Panc1 (cell line): ENCODE measurements around the gene ERMP1. TPM values are rescaled to one million over a fixed set of nuclear protein-coding genes. Genes with fewer than 3 reads are reported as not detected.

Experiments used
- ATAC-seq: fragments of 200-7000 bp; cut with Tn5 transposase; 2 replicates; pipeline ENCODE4 v1.9.1; 2020; ENCODE audit warnings: mild to moderate bottlenecking, moderate library complexity
- BruUV-seq: library from RNA; stranded (reverse); fragments of 400-500 nt; replicated peaks from 2 replicates; lab custom pipeline; 2021; lab: Mats Ljungman, UMichigan
- CTCF ChIA-PET: fragments of 300-600 bp; sonication (Branson Sonifier 250); formaldehyde crosslinking; loops from one replicate; lab custom pipeline; 2022; ENCODE audit warnings: antibody characterized with exemption; lab: Charles Lee
- POLR2A ChIA-PET: fragments of 300-600 bp; sonication (Branson Sonifier 250); formaldehyde crosslinking; loops from one replicate; lab custom pipeline; 2022; ENCODE audit warnings: antibody characterized with exemption; lab: Charles Lee
- DNase-seq: peaks from one replicate; pipeline ENCODE4 v3.0.0-alpha.2; 2010; ENCODE audit warnings: low read depth, low spot score
- H3K27ac ChIP-seq: 2 replicates; pipeline ENCODE4 v1.5.1; 2011; ENCODE audit warnings: mild to moderate bottlenecking, low read length, inconsistent platforms
- H3K27me3 ChIP-seq: fragments of 200-500 bp; sonication (Bioruptor generic); 2 replicates; pipeline ENCODE4 v1.6.0; 2014; ENCODE audit warnings: low read length, inconsistent platforms; ENCODE audit not compliant: control insufficient read depth, insufficient read depth
- H3K36me3 ChIP-seq: fragments of 200-500 bp; sonication (Bioruptor generic); 2 replicates; pipeline ENCODE4 v1.5.1; 2014; ENCODE audit warnings: inconsistent platforms, mild to moderate bottlenecking, low read length, moderate library complexity; ENCODE audit not compliant: control insufficient read depth, insufficient read depth
- H3K4me1 ChIP-seq: 2 replicates; pipeline ENCODE4 v1.5.1; 2011; ENCODE audit warnings: inconsistent platforms, mild to moderate bottlenecking, low read length, moderate library complexity; ENCODE audit not compliant: control insufficient read depth, insufficient read depth
- H3K4me3 ChIP-seq, 2 experiments: 2 replicates each; pipeline ENCODE4 v1.5.1; 2011 to 2012; ENCODE audit warnings: low read depth in 2 of 2, low read length in 2 of 2, mild to moderate bottlenecking in 2 of 2, inconsistent platforms in 1 of 2, moderate library complexity in 1 of 2
- H3K9me3 ChIP-seq: fragments of 200-500 bp; sonication (Bioruptor generic); 2 replicates; pipeline ENCODE4 v1.5.1; 2014; ENCODE audit warnings: low read depth, mild to moderate bottlenecking, inconsistent platforms, low read length, moderate library complexity; ENCODE audit not compliant: control insufficient read depth, insufficient read depth
- POLR2AphosphoS5 ChIP-seq: IDR thresholded peaks from 2 replicates; pipeline ENCODE4 v1.6.1; 2012; ENCODE audit warnings: mild to moderate bottlenecking, low read depth, low read length, moderate library complexity
- REST ChIP-seq, 2 experiments: IDR thresholded peaks; 2 replicates each; pipeline ENCODE4 v1.6.1; 2011 to 2012; ENCODE audit warnings: low read depth in 2 of 2, control low read depth in 1 of 2, low read length in 1 of 2, mild to moderate bottlenecking in 1 of 2, moderate library complexity in 1 of 2; ENCODE audit not compliant: insufficient read depth in 1 of 2
- SIN3A ChIP-seq: IDR thresholded peaks from 2 replicates; pipeline ENCODE4 v1.6.1; 2012; ENCODE audit warnings: low read depth, mild to moderate bottlenecking, low read length, moderate library complexity, borderline replicate concordance; ENCODE audit not compliant: insufficient read depth
- TCF7L2 ChIP-seq: IDR thresholded peaks from 2 replicates; pipeline ENCODE4 v1.6.1; 2011; ENCODE audit warnings: mild to moderate bottlenecking, low read depth, low read length, inconsistent platforms
- in situ Hi-C: cut with HindIII; loops from 2 replicates; pipeline ENCODE4 v1.10.0; 2016; ENCODE audit warnings: low sequenced_read_pairs, low pct_unique_long_range_greater_than_20kb
- intact Hi-C: fragments of 100-400 bp; cut with micrococcal nuclease; formaldehyde crosslinking; loops from one replicate; pipeline ENCODE4 v1.10.0; 2022; ENCODE audit not compliant: unreplicated experiment
- total RNA-seq: library from RNA; stranded (reverse); gene quantifications from one replicate; pipeline ENCODE4 v1.2.1, GENCODE V29; 2021; ENCODE audit not compliant: unreplicated experiment
- TF ChIP-seq, protein P1 (sequence below): fragments of 450-650 bp; IDR thresholded peaks from 2 replicates; pipeline ENCODE4 v1.5.1; 2017; ENCODE audit warnings: mild to moderate bottlenecking

ERMP1 gene
- total RNA-seq, 1 experiment from 2014 or later: 38.4 TPM

- DNase-seq: no peak
- intact Hi-C loops: no loop called here
- no peaks in the 10 kb centered on the region for H3K9me3 ChIP-seq
- BruUV-seq: no TSS peak
- ChIA-PET POLR2A (no interaction called here), CTCF (no interaction called here)
- no peak overlapping the region for H3K4me3 ChIP-seq
- no peaks in the 10 kb centered on the region; the same call in 1 of the 2 replicates for H3K36me3 ChIP-seq
- H3K27me3 ChIP-seq: no peaks in the 10 kb centered on the region
- no peak for ATAC-seq
- TF ChIP-seq SIN3A (no peak), POLR2AphosphoS5 (no peak), TCF7L2 (no peak), REST (IDR thresholded peaks at IDR 0.05; ENCODE audit: insufficient read depth in 1 of 2, low read depth in 2 of 2, low read length in 1 of 2) (no peak)
- TF ChIP-seq, protein P1, sequence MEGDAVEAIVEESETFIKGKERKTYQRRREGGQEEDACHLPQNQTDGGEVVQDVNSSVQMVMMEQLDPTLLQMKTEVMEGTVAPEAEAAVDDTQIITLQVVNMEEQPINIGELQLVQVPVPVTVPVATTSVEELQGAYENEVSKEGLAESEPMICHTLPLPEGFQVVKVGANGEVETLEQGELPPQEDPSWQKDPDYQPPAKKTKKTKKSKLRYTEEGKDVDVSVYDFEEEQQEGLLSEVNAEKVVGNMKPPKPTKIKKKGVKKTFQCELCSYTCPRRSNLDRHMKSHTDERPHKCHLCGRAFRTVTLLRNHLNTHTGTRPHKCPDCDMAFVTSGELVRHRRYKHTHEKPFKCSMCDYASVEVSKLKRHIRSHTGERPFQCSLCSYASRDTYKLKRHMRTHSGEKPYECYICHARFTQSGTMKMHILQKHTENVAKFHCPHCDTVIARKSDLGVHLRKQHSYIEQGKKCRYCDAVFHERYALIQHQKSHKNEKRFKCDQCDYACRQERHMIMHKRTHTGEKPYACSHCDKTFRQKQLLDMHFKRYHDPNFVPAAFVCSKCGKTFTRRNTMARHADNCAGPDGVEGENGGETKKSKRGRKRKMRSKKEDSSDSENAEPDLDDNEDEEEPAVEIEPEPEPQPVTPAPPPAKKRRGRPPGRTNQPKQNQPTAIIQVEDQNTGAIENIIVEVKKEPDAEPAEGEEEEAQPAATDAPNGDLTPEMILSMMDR: no peak
- no peak overlapping the region for H3K27ac ChIP-seq
- no peaks in the 10 kb centered on the region; the same call in 1 of the 2 replicates for H3K4me1 ChIP-seq
- in situ Hi-C loops: no loop called here
These were observed 1.3 kb upstream of the ERMP1 start for GRCh38 chr9:5834214-5834613.

- Histone ChIP-seq H3K4me1 (no peaks in the 10 kb centered on the region), H3K27ac (peak overlapping the region; percentile 54; the same call in 1 of the 2 replicates), H3K36me3 (no peaks in the 10 kb centered on the region; the same call in 1 of the 2 replicates), H3K27me3 (no peaks in the 10 kb centered on the region), H3K4me3 (peak overlapping the region; percentile 58 to 73), H3K9me3 (no peaks in the 10 kb centered on the region)
- ChIA-PET POLR2A (no interaction called here), CTCF (no interaction called here)
- TF ChIP-seq TCF7L2: no peak
- no peak for TF ChIP-seq SIN3A
- TF ChIP-seq, protein P1: no peak
- TF ChIP-seq REST (IDR thresholded peaks at IDR 0.05; ENCODE audit: insufficient read depth in 1 of 2, low read depth in 2 of 2, low read length in 1 of 2): no peak
- TF ChIP-seq POLR2AphosphoS5: no peak
- intact Hi-C loops: no loop called here
- BruUV-seq: no TSS peak
- ATAC-seq (no peak; the same call in 1 of the 2 replicates), DNase-seq (no peak)
- in situ Hi-C loops: no loop called here
These were observed 813 bp downstream of the ERMP1 start for GRCh38 chr9:5832071-5832537.
